ENCODE data around the gene RETN. TPM values are rescaled to one million over a fixed set of nuclear protein-coding genes. Genes with fewer than 3 reads are reported as not detected.

RETN gene
- polyA plus RNA-seq, 1 of the 3 experiments (the other 2 are of a cell fraction), result not detected

- 10% methylated on average over 2 of the region's 2 CpGs for WGBS (ENCODE audit: low lambda C conversion rate)
- no peak for DNase-seq
- TF ChIP-seq NRF1 (IDR thresholded peaks at IDR 0.05; ENCODE audit: low read depth, low read length) (no peak), CHD2 (IDR thresholded peaks at IDR 0.05; ENCODE audit: low read length, partially characterized antibody) (no peak)
- Histone ChIP-seq H3K9me2 (no peaks in the 10 kb centered on the region), H4K20me1 (ENCODE audit: insufficient read depth) (no peaks in the 10 kb centered on the region), H3K9me3 (no peaks in the 10 kb centered on the region), H3K4me1 (ENCODE audit: control insufficient read depth in 1 of 2, insufficient read depth in 2 of 2, low read depth in 1 of 2, low read length in 1 of 2) (no peaks in the 10 kb centered on the region), H3F3A (replicated peaks; ENCODE audit: insufficient read depth) (no peaks in the 10 kb centered on the region), H2AFZ (ENCODE audit: low read depth) (no peak overlapping the region), H3K27me3 (ENCODE audit: insufficient read depth) (peaks cover 89% of the 10 kb centered on the region), H3K27ac (ENCODE audit: low read depth in 2 of 2, low read length in 1 of 2) (no peak overlapping the region), H3K4me2 (no peak overlapping the region), H3K4me3 (ENCODE audit: low read depth in 2 of 2, low read length in 1 of 2) (no peak overlapping the region), H3K79me2 (ENCODE audit: insufficient read depth) (no peaks in the 10 kb centered on the region), H3K36me3 (replicated peaks in 1 of 2; ENCODE audit: control insufficient read depth in 1 of 2, insufficient read depth in 2 of 2, low read length in 1 of 2) (no peaks in the 10 kb centered on the region), H3K9ac (no peak overlapping the region)
- CTCF ChIA-PET, result interaction anchor here (3.0 kb wide), 1 partner anchor 18 kb away, joined by 13 read pairs; the partner anchor contains the start of gene TRAPPC5
- POLR2A ChIA-PET, result no interaction called here
Measured at GRCh38 chr19:7699003-7699402, 30.2 kb downstream of the RETN start.

GRCh38 chr19:7699417-7700401 lies 30.9 kb downstream of the RETN start:
- H3K79me2 ChIP-seq (ENCODE audit: insufficient read depth), result no peaks in the 10 kb centered on the region
- WGBS (ENCODE audit: low lambda C conversion rate), result 28% methylated on average over 15 of the region's 15 CpGs
- H3K9ac ChIP-seq, result no peak overlapping the region
- no peak overlapping the region for H3K4me3 ChIP-seq (ENCODE audit: low read depth in 2 of 2, low read length in 1 of 2)
- no peaks in the 10 kb centered on the region for H3K9me2 ChIP-seq
- H3F3A ChIP-seq (replicated peaks; ENCODE audit: insufficient read depth), result no peaks in the 10 kb centered on the region
- no peaks in the 10 kb centered on the region for H4K20me1 ChIP-seq (ENCODE audit: insufficient read depth)
- no peak overlapping the region for H3K27ac ChIP-seq (ENCODE audit: low read depth in 2 of 2, low read length in 1 of 2)
- no peaks in the 10 kb centered on the region for H3K9me3 ChIP-seq
- no peak overlapping the region for H2AFZ ChIP-seq (ENCODE audit: low read depth)
- no peak for DNase-seq
- no peak overlapping the region for H3K4me2 ChIP-seq
- TF ChIP-seq TAF1 (IDR thresholded peaks at IDR 0.05; ENCODE audit: borderline replicate concordance, low read depth, low read length), result no peak
- no peak for TF ChIP-seq RCOR1 (IDR thresholded peaks at IDR 0.05; ENCODE audit: low read length)
- TF ChIP-seq FOSL2 (IDR thresholded peaks at IDR 0.05; ENCODE audit: borderline replicate concordance, low read depth), result no peak
- no peak for TF ChIP-seq FOXJ3 (CRISPR knock-in tag; IDR thresholded peaks at IDR 0.05)
- TF ChIP-seq NFIC (IDR thresholded peaks at IDR 0.05; ENCODE audit: borderline replicate concordance), result no peak
- no peak for TF ChIP-seq JUND (IDR thresholded peaks at IDR 0.05)
- TF ChIP-seq REST (IDR thresholded peaks at IDR 0.05; ENCODE audit: low read depth, low read length), result no peak
- TF ChIP-seq FOXM1 (IDR thresholded peaks at IDR 0.05; ENCODE audit: low read depth), result no peak
- TF ChIP-seq USF1 (IDR thresholded peaks at IDR 0.05; ENCODE audit: borderline replicate concordance, low read depth), result no peak
- TF ChIP-seq RXRA (IDR thresholded peaks at IDR 0.05; ENCODE audit: borderline replicate concordance, low read depth), result no peak
- TF ChIP-seq YY1 (IDR thresholded peaks at IDR 0.05; ENCODE audit: low read depth), result no peak
- no peak for TF ChIP-seq USF2 (IDR thresholded peaks at IDR 0.05; ENCODE audit: borderline replicate concordance, low read depth, low read length)
- TF ChIP-seq MAX (IDR thresholded peaks at IDR 0.05; ENCODE audit: low read depth), result no peak
- ChIA-PET POLR2A (no interaction called here), CTCF (interaction anchor here (2.5 to 3.0 kb wide), 2 partner anchors 19 kb away, joined by 10 to 13 read pairs; partner anchors contain the start of gene TRAPPC5)
- H3K27me3 ChIP-seq (ENCODE audit: insufficient read depth), result peaks cover 89% of the 10 kb centered on the region
- no peaks in the 10 kb centered on the region for H3K4me1 ChIP-seq (ENCODE audit: control insufficient read depth in 1 of 2, insufficient read depth in 2 of 2, low read depth in 1 of 2, low read length in 1 of 2)
- no peaks in the 10 kb centered on the region for H3K36me3 ChIP-seq (replicated peaks in 1 of 2; ENCODE audit: control insufficient read depth in 1 of 2, insufficient read depth in 2 of 2, low read length in 1 of 2)

Data from SK-N-SH (cell line).